ENCODE data around the gene MMP24OS. TPM values are rescaled to one million over a fixed set of nuclear protein-coding genes. Genes with fewer than 3 reads are reported as not detected.

MMP24OS gene
- total RNA-seq, 1 donor from 2014 or later, result 78.7 TPM

DNA sequence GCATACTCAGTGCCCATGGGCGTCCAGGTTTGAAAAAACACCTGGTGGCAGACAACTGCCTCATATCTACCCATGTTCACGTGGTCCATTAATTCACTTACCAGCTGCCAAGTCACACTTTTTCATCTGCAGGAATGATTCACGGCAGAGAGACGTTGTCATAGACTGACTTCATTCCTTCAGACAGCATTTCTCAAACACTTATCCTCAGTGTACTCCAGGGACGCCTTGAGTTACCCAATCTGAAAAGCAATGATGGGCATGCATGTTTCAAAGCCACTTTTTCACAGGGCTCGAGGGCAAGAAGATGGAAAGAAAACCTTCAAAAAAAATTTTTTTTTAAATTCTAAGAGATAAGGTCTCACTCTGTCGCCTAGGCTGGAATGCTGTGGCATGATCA, 6.0 kb downstream of the MMP24OS start:
- Histone ChIP-seq H3K36me3 (peaks cover 83% of the 10 kb centered on the region), H3K9me3 (no peaks in the 10 kb centered on the region), H3K27me3 (ENCODE audit: low read depth) (no peaks in the 10 kb centered on the region), H3K4me3 (no peak overlapping the region), H3K4me1 (peaks cover 21% of the 10 kb centered on the region), H3K27ac (no peak overlapping the region)
- no peak for DNase-seq
- TF ChIP-seq, protein P1, sequence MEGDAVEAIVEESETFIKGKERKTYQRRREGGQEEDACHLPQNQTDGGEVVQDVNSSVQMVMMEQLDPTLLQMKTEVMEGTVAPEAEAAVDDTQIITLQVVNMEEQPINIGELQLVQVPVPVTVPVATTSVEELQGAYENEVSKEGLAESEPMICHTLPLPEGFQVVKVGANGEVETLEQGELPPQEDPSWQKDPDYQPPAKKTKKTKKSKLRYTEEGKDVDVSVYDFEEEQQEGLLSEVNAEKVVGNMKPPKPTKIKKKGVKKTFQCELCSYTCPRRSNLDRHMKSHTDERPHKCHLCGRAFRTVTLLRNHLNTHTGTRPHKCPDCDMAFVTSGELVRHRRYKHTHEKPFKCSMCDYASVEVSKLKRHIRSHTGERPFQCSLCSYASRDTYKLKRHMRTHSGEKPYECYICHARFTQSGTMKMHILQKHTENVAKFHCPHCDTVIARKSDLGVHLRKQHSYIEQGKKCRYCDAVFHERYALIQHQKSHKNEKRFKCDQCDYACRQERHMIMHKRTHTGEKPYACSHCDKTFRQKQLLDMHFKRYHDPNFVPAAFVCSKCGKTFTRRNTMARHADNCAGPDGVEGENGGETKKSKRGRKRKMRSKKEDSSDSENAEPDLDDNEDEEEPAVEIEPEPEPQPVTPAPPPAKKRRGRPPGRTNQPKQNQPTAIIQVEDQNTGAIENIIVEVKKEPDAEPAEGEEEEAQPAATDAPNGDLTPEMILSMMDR (IDR thresholded peaks at IDR 0.05), result no peak
- ATAC-seq, result peak in 1 of 2 donors; percentile 2
- intact Hi-C loops (cut with DNase I), result no loop called here

DNA sequence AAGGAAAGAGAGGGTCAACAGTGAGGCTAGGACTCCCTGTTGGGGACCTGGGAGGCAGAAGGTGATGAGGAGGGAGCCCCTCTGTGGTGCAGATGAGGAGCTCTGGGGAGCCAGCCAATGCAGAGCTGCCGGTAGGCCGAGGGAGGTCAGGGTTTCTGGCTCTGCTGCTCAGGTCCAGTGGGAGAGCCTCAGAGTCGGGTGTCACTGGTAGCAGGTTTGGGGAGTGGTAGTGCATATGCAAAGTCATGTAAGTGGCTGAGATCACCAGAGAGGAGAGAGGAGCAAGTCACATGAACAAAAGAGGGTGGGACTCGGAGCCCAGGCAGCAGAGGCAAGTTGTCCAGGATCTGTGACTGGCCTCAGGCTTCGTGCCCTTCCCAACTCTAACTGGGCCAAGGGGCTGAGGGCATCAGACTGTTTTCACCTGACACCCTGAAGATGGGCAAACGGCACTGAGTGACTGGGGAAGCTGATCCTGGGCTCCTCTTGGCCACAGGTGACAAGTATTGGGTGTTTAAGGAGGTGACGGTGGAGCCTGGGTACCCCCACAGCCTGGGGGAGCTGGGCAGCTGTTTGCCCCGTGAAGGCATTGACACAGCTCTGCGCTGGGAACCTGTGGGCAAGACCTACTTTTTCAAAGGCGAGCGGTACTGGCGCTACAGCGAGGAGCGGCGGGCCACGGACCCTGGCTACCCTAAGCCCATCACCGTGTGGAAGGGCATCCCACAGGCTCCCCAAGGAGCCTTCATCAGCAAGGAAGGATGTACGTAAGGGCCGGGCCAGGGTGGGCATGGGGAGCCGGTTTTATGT, 6.6 kb downstream of the MMP24OS start:
- TF ChIP-seq, protein P1 (IDR thresholded peaks at IDR 0.05), result no peak
- Histone ChIP-seq H3K36me3 (peaks cover 87% of the 10 kb centered on the region), H3K9me3 (no peaks in the 10 kb centered on the region), H3K4me3 (no peak overlapping the region), H3K27ac (no peak overlapping the region), H3K4me1 (peaks cover 14% of the 10 kb centered on the region), H3K27me3 (ENCODE audit: low read depth) (no peaks in the 10 kb centered on the region)
- DNase-seq, result no peak
- intact Hi-C loops (cut with DNase I), result no loop called here
- peak in 1 of 2 donors; percentile 15 for ATAC-seq

DNA sequence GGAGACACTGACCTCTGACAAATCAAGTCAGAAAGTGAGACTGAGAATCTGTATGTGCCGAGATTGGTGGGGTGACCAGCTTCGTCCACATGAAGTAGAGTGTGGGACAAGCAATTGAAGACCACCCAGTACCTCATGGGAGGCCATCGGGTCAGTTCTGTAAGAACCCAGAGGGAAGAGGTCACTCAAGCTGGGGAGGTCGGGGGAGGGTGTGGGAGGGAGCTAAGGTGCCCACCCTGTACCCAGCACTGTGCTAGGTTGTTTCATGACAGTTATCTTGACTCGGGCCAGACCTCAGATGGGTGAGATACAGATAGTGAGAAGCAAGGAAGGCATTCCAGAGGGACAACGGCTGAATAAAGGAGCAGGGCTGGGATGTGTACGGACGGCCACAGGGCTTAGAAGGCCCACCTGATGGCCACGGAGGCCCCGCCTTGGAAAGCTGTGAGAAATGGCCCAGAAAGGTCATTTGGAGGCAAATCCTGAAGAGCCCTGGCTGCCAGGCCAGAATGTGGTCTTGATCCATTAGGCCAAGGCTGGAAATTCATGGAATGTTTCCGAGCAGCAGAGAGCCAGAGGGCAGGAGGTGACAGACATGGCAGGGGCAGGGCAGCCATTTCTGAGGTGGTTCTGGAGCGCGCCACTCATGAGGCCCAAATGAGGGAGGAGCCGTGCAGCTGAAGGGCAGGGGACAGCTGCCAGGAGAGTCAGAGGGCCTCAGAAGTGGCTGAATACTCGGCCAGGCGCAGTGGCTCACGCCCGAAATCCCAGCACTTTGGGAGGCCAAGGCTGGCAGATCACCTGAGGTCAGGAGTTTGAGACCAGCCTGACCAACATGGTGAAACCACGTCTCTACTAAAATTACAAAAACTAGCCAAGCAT, 7.7 kb downstream of the MMP24OS start:
- ATAC-seq, result peak in 1 of 2 donors; percentile 39
- TF ChIP-seq, protein P1 (IDR thresholded peaks at IDR 0.05), result no peak
- intact Hi-C loops (cut with DNase I), result no loop called here
- Histone ChIP-seq H3K36me3 (peaks cover 85% of the 10 kb centered on the region), H3K4me3 (no peak overlapping the region), H3K4me1 (peaks cover 9% of the 10 kb centered on the region), H3K27me3 (ENCODE audit: low read depth) (no peaks in the 10 kb centered on the region), H3K9me3 (no peaks in the 10 kb centered on the region), H3K27ac (no peak overlapping the region)
- DNase-seq, result peak; percentile 52

DNA sequence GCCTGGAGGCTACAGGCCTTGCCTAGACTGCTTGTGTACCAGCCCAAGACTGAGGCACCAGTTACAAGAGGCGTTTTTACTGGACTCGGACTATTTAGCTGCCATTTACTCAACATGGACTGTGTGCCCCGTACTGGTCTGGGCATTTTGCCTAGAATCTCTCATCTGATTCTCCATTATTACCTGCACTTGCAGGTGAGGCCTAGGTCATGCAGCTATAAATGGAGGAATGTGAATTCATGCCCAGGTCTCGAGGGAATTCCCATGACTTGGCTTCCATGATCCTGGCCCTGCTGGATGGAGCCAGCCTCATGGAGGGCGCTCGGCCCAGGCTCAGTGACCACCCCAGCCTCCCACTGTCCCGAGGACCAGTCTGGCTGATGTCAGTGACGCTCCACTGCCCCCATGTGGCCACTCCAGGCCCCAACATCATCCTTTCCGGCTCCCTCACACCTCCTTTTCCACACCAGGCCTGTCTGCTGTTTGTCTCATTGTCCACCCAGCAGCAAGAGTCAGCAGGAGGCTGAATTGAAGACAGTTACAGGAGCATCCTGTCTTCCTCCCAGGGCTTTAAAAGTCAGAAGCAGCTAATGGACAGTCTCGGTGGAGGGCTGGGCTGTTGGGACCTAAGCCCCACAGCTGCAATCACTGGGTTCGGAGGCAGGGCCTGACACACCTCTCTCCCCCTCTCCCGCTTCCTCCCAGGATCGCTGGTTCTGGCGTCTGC, 8.7 kb downstream of the MMP24OS start:
- ATAC-seq (peak; percentile 78 to 83), DNase-seq (peak; percentile 68)
- Histone ChIP-seq H3K4me1 (peaks cover 9% of the 10 kb centered on the region), H3K27me3 (ENCODE audit: low read depth) (no peaks in the 10 kb centered on the region), H3K9me3 (no peaks in the 10 kb centered on the region), H3K4me3 (no peak overlapping the region), H3K36me3 (peaks cover 76% of the 10 kb centered on the region), H3K27ac (no peak overlapping the region)
- TF ChIP-seq, protein P1 (IDR thresholded peaks at IDR 0.05), result peak; percentile 69
- intact Hi-C loops (cut with DNase I), result no loop called here

DNA sequence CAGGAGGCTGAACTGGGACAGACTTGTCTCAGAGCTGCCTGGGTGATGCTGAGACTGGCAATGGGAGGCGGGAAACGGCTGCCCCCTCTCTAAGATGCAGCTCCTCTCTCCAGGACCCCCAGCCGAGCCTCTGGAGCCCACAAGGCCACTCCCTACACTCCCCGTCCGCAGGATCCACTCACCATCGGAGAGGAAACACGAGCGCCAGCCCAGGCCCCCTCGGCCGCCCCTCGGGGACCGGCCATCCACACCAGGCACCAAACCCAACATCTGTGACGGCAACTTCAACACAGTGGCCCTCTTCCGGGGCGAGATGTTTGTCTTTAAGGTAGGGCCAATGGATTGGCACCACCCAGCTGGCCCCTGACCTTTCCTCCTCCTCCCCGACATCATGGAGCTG, 10.8 kb downstream of the MMP24OS start:
- no peaks in the 10 kb centered on the region for H3K9me3 ChIP-seq
- peaks cover 21% of the 10 kb centered on the region for H3K4me1 ChIP-seq
- no peak for DNase-seq
- no peak overlapping the region for H3K27ac ChIP-seq
- peaks cover 65% of the 10 kb centered on the region for H3K36me3 ChIP-seq
- H3K4me3 ChIP-seq, result no peak overlapping the region
- TF ChIP-seq, protein P1 (IDR thresholded peaks at IDR 0.05), result no peak
- intact Hi-C loops (cut with DNase I), result no loop called here
- ATAC-seq, result no peak
- H3K27me3 ChIP-seq (ENCODE audit: low read depth), result no peaks in the 10 kb centered on the region

All from lower lobe of right lung (tissue), 2 donors.